OCI-M2 (cell line): ENCODE data around the gene GRIP2.

Experiments
- DNase-seq: peaks from one replicate; lab custom pipeline; 2025; ENCODE audit not compliant: unreplicated experiment; lab: John Stamatoyannopoulos, UW

GRIP2 gene

DNA sequence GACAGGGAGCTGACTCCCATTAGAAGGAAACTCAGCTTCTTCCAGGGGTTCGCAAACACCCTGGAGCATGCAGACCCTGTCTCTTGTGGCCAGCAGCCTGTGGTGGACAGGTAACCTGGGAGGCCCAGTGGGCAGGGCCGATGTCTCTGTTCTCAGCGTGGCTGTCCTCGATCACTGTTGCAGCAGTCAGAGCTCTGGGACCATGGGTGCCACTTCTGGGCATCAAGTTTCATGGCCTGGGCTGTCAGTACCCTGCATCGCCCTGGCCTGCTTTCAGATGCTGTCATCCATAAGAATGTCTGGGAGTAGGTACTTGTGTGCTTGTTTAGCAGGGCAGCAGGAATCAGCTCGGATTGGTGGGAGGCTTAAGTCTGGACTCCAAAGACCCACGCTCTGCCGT is 83.3 kb downstream of the GRIP2 start:
- DNase-seq: no peak

- DNase-seq: no peak
Observed at GRCh38 chr3:14455571-14456317, 84.4 kb downstream of the GRIP2 start.

GRCh38 chr3:14454639-14455310 is 85.4 kb downstream of the GRIP2 start:
- DNase-seq: no peak

GRCh38 chr3:14453876-14454638 is 86.1 kb downstream of the GRIP2 start:
- no peak for DNase-seq

DNA sequence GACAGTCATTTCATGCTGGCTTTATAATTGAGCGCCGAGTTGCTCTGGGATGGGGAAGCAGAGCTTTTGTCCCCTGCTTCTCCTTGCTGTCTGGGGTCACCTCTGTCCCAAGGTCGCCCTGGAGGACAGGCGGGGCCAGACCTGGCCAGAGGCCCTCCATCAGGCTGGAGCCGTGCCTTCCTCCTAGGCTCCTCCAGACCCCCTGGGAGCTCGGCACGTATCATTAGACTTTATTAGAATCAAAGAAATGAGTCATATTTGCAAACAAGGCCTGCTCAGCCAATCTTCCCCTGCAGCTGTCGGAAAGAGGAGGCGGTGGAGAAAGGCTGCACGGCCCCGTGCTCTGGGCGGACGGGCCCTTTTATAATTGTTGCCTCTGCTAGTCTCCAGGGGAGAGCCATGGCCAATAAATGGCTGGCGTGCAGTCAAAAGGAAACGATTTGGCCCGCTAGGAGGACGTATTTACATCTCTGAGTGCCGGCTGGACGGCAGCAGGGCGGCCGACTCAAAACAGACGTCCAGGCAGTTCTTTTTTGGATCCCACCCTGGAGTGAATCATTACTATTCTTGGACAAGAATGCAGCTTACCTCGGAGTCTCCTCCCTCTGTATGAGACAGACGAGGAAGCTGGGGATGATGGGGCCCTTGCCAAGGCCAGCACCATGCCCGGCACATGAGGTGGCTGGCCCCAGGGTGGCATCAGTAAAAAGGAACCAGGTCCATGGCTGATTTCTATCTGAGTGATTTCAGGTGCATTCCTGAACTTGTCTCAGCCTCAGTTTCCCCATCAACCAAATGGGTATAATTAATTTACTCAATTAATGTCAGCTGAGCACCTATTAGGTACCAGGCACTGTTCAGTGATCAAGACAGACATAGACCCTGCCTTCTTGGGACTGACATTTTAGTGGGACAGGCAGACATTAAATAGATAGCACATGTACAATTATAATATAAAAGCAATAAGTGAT is 87.1 kb downstream of the GRIP2 start:
- no peak for DNase-seq

GRCh38 chr3:14451844-14452739 is 88.0 kb downstream of the GRIP2 start:
- no peak for DNase-seq

DNA sequence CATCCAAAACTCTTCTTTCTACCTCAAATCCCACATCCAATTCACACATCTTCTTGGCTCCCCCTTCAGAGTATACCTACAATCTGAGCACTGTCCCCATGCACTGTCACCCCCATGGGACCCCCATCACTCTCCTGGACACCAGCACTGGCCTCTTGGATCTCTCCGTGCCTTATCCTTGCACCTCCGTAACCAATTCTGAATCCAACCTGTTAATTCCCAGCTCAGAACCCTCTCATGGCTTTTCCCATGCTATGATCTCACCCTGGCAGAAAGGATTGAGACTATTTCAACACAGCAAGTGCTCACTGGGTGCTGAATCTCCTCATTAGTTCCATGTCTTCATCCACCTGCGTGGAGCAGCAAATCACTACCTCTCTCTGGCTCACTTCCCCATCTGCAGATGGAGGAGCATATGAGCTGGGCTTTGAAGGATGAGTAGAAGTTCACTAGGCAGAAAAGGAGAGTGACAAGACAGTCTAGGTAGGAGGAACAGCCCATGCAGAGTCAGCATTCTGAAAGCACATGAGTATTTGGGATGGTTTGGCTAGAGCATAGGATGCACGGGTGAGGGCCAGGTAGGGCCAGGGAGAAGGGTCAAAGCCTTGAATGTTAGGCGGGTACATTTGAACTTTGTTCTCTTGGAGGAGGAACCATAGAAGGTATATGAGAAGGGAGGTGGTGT is 89.1 kb downstream of the GRIP2 start:
- no peak for DNase-seq

GRCh38 chr3:14450506-14450905 is 89.6 kb downstream of the GRIP2 start:
- DNase-seq: no peak

DNA sequence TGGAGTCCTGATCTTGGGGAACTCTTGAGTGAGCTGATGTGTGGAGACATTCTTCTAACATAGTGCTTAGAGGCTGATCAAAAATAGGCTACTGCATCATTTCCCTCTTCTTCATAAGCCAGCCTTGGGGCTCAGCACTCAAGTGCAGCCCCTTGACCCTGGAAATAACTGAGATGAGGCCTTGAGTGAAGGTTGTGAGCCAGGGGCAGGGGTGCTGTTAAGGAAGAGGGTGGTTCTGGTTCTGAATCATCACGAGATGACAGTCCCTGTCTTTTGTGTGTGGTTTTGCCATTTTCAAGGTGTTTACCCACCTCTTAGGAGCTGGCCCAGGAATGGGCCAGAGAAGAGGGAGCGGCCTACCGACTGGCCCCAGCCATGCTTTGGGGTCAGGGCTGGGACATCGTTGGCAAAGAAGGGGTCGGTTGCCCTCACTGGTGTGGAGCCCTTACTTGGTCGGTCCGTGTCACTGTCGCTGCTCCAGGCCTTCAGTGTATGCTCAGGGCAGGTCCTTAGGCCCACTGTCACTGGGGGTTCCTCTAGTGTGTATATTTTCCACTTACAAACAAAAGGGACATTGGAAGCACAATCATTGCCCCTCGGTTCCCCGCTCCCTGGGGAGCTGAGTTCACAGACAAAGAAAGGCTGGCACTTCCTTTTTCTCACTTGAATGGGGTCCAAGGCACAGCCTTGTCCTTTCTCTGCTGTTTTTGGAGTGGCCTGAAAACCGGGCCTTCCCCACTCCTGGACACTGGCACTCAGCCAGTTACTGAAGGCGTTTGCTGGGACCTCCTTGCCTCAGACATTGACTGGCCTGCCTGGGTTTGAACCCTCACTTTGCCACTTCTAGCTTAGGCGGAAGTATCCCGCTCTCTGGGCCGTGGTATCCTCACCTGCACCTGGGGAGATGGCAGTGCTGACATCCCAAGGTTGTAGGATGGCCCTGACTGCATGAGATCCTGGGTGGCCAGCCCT is 91.1 kb downstream of the GRIP2 start:
- no peak for DNase-seq

- no peak for DNase-seq
Observed at GRCh38 chr3:14448063-14448462, 92.1 kb downstream of the GRIP2 start.

DNA sequence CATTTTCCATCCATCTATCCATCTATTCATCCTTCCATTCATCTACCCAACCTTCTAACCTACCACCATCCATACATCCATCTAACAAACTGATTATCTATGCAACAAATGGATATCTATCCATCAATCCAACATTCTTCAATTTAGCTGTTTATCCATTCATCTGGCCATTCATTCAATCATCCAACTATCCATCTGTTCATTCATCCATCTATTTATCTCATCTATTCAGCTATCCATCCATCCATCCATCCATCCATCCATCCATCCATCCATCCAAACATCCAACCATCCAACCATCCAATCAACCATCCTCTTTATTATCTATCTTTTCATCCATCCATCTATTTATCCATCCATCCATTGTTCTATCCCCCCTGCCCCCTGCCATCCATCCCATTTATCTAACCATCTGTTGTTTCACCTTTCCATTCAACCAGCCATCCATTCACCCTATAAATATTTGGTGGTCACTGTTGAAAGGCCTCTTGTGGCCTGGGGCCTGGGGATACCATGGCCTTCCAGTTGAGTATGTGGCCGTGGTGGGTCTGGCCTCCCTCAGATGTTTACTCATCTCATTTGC is 93.1 kb downstream of the GRIP2 start:
- no peak for DNase-seq

- DNase-seq: no peak
Observed at GRCh38 chr3:14445773-14446172, 94.4 kb downstream of the GRIP2 start.

GRCh38 chr3:14444380-14444779 is 95.8 kb downstream of the GRIP2 start:
- DNase-seq: no peak

DNA sequence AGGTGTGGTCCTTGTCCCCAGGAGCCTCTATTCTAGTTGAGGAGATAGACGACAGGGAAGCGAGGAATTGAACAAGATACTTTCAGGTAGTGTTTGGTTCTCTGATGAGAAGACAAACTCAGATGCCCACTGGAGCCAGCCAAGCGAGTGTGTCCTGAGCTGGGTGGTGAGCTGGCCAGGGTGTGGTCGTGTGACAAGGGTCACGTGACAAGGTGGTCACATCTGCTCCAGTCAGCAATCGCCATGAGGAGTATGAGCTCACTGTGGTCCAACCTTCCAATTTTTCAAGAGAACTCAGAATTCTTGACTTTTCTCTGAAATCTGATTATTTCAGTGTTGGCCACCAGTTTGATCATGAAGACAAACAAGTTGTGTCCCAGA is 98.2 kb downstream of the GRIP2 start:
- DNase-seq: no peak

- DNase-seq: no peak
Observed at GRCh38 chr3:14441240-14441919, 98.8 kb downstream of the GRIP2 start.

DNA sequence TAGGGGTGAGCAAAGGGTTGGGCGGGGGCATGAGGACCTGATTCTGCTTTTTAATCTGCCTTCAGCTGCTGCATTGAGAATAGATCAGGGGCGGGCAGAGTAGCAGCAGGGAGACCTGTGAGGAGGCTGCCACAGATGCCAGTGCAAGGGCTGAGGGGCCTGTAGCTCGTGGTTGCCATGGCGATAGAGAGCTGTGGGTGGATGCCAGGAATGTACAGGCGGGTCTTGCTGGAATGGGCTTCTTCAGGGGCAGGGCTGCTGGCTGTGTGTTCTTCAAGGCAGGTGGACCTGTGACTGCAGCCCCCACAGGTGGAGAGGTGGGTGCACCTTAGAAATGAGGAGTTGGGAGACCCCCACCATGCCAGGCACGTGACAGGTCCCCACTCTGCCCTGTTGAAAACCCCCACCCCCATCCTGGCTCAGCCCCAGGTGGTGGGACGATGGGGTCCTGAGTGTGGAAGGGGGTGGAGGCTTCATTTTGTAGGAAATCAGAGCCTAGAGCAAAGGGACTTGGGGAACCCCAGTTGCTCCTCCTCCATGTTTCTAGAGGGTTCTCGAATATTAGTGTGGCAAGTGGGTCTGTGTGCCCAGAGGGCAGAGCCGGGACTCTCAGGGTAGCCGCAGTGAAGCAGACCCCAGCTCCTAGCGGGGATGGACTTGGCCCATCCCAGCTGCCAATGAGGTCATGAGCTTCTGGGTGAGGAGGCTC is 99.5 kb downstream of the GRIP2 start:
- DNase-seq: no peak

DNA sequence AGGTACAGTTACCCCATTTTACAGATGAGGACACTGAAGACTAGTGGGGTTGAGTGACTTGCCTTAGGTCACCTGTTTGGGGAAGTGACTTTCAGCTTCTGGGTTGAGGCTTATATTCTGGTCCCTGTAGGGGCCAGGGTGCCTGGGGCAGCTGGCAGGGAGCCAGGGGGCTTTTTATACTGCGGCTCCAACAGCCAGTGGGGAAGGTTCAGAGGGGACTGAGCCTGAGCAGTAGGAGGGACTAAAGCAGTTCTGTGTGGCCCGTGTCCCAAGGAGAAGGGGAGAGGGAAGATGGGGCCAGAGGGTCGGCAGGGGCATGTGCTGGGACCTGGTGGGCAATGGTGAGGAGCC is 100.0 kb downstream of the GRIP2 start:
- DNase-seq: no peak
